HG03565 (cell line): ENCODE measurements around the gene CLEC4G.
A peak's percentile ranks its signal among the peaks of the same experiment; 100 is the strongest.

Experiments used
- ATAC-seq: cut with Tn5 transposase; IDR thresholded peaks from one replicate; pipeline ENCODE4 v1.9.1; 2021; ENCODE audit warnings: mild to moderate bottlenecking, moderate library complexity; ENCODE audit not compliant: unreplicated experiment

The CLEC4G gene

DNA sequence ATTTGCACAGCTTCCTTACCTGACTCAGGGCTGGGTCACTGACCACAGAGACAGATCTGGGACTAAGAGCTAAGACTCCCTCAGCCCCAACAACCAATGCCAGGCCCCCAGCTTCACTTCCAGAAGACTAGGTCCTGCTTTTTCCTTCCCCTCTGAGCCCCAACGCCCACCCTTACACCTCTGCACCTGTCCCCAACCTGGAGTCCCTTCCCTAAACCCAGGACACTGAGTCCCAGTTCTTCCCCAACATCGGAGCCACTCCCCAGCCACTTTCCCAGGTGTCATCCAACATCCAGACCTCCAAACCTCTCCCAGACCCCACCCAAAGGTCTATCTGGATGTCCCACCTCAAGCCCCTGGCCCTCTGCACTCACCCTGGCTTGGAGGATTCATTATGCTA is 32.9 kb downstream of the CLEC4G start:
- no peak for ATAC-seq

DNA sequence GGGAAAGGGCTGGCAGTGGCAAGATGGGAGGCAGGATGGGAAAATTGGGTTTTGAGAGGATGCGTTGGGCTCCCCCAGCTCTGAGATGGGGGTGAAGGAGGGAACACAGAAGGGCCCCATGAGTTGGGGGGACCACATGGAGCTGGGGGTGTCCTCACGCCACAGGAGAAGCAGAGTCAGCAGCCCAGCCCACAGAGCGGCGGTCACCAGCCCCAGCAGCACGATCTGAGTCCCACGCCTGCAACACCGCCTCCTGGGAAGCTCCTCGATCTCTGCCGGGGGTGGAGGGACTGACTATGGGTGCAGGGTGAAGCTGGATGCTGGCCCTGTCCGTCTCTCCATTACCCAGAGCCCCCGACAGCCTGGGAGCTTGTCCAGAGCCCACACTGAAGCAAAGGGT is 33.3 kb downstream of the CLEC4G start:
- no peak for ATAC-seq

DNA sequence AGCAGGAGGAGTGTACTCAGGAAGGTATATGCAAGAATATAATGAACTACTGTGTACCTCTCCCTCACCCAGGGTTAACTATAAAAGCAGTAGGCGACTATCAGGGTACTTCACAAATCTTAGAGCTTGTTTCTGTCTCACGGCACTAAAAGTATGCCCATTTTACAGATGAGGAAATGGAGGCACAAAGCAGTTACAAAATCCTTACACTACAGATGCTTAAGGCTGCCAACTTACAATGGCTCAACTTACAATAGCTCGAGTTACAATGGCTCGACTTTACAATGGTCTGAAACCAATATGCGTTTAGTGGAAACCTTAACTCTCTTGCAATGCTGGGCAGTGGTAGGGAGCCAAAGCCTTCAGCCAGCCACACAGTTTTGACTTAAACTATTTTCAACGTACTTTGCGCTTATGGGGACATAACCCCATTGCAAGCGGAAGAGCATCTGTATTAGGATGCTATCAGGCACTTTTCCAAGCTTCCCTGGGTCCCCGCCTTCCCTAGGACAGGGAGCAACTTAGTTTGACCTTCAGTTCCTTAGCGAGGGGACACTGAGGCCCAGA is 34.1 kb downstream of the CLEC4G start:
- no peak for ATAC-seq

DNA sequence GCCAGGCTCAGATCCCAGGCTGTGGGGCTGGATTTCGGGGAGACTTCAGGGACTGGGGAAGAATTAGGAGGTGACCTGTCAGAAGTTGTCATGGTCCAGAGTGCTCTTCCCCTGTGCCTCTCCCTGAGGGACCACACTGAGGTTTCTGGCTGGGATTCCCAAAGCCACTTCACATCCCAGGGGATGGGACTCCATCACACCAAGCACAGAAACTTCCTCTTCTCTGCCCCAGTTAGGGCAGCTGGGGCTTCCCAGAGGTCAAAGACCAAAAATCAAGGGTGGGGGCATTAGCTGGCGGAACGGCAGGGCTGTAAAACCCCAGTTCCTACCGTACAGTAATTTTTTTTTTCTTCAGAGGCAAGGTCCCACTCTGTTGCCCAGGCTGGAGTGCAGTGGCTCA is 37.4 kb downstream of the CLEC4G start:
- no peak for ATAC-seq

DNA sequence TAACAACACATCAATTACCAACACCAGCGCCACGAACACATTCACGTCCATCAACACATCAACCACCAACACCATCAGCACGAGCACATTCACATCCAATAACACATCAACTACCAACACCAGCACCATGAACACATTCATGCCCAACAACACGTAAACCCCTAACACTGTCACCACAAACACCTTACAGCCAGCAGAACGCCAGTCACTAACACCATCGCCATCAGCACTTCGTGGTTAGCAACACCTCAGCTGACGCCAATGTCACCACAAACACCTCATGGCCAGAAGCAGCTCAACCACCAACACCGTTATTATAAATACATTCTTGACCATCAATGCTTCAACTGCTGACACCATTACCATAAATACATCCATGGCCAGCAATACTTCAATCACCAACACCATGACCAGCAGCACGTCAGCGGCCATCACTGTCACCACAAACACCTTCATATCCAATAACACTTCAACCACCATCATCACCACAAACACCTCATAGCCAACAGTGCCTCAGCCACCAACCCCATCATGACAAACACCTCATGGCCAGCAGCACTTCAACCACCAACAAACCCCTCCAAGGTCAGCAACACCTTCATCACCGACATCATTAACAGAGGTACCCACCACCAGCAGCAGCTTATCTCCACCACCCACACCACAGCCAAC is 39.4 kb downstream of the CLEC4G start:
- no peak for ATAC-seq

DNA sequence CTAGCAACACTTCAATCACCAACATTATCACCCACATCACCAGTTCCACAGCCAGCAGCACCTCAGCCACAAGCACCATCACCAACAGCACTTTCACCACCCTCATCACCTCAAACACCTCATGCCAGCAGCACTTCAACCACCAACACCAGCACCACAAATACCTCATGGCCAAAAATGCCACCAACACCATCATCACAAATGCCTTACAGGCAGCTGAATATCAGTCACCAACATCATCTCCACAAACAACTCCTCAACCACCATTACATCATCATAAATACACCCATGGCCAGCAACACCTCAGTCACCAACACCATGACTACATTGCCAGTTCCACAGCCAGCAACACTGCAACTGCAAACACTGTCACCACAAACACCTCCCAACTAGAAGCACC is 40.4 kb downstream of the CLEC4G start:
- no peak for ATAC-seq

DNA sequence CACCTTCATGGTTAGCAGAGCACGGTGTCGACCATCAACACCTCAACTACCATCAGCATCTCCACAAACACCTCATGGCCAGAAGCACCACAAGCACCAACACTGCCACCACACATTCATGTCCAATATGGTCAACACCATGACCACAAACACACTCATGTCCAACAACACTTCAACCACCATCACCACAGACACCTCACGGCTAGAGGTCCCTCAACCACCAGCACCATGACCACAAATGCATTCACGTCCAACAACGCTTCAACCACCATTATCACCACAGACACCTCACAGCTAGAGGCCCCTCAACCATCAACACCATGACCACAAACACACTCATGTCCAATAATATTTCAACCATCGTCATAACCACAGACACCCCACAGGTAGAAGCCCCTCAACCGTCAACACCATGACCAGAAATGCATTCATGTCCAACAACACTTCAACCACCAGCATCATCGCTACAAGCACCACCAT is 41.1 kb downstream of the CLEC4G start:
- no peak for ATAC-seq

DNA sequence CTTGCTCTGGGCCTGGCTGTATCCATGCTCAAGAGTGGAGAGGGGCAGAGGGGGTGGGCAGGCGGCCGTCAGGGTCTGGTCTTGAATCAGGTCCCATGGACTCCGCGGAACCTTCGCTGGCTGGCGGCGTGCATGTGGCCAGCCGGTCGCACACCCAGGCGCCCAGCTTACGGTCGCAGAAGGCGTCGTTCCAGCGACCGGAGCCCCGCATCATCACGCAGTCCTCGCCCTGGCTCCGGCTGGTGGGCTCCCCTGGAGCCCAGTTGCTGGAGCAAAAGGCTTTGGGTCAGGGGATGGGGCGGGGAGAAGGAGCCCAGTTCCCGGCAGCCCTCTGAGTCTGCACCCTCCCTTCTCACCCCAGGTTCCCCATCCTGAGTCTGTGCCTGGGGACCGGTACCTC is 42.7 kb downstream of the CLEC4G start:
- ATAC-seq = no peak

DNA sequence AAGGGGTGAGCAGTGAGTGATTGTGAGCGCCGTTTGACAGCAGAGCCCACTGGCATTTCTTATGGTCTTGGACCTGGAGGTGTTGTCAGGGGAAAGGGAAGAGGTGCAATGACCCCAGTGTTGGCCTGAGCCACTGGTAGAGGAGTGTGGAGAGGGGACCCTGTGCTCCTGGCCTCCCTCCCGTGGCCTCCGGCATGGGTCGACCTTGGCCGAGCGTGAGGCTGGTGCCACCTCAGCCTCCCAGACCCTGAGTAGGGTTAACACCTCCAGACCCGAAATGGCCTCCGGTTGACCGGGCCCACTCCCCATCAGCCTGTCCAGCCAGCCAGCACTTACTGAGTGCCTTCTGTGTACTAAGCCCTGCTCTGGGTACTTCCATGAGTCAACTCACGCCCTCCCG is 44.7 kb downstream of the CLEC4G start:
- ATAC-seq = no peak

DNA sequence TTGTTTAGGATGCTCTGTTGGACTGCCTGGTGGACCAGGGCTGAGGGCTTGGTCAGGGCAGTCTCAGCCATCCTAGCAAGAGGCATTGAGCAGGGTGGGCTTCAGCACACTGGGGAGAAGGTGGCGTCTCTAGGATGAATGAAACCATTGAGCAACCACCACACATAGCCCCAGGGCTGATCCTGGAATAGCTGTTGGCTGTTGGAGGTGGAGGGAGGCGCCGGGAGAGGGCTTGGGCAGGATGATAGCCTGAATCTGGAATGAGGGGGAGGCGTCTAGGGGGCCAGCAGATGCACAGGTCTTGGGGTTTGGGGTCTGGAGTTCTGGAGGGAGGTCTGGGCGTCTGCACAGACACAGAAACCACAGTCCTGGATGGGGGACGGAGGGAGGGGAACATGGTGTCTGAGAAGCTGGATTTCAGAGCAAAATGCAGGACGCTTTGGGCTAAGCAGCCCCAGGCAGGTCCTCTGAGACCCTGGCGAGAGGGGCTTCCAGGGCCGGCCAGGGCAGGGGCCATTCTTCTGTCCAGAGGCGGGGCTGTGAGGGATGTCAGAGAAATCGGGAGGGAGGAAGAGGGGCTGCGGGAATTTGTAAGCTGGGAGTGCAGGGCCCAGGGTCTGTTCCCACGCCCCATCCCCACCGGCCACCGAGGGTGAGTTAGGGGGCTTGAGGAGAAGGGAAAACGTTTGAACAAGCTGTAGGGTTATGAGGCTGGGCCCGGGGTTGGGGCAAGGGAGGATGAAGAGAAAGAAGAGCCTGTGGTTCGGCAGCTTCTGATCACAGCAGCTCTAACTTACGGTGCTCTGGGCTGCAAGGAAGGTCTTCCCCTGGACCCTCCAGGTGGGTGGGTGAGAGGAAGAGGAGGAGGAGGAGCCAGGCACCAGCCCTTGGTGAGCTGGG is 46.1 kb downstream of the CLEC4G start:
- no peak for ATAC-seq

DNA sequence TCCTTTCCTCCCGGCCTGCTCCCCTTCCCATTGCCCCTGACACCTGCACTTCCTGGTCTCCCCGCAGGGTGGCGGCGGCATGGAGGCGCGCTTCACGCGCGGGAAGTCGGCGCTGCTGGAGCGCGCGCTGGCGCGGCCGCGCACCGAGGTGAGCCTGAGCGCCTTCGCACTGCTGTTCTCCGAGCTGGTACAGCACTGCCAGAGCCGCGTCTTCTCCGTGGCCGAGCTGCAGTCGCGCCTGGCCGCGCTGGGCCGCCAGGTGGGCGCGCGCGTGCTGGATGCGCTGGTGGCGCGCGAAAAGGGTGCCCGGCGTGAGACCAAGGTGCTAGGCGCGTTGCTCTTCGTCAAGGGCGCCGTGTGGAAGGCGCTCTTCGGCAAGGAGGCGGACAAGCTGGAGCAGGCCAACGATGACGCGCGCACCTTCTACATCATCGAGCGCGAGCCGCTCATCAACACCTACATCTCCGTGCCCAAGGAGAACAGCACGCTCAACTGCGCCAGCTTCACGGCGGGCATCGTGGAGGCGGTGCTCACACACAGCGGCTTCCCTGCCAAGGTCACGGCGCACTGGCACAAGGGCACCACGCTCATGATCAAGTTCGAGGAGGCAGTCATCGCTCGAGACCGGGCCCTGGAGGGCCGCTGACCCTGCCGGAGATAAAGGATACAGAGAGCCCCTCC is 49.6 kb downstream of the CLEC4G start:
- no peak for ATAC-seq

DNA sequence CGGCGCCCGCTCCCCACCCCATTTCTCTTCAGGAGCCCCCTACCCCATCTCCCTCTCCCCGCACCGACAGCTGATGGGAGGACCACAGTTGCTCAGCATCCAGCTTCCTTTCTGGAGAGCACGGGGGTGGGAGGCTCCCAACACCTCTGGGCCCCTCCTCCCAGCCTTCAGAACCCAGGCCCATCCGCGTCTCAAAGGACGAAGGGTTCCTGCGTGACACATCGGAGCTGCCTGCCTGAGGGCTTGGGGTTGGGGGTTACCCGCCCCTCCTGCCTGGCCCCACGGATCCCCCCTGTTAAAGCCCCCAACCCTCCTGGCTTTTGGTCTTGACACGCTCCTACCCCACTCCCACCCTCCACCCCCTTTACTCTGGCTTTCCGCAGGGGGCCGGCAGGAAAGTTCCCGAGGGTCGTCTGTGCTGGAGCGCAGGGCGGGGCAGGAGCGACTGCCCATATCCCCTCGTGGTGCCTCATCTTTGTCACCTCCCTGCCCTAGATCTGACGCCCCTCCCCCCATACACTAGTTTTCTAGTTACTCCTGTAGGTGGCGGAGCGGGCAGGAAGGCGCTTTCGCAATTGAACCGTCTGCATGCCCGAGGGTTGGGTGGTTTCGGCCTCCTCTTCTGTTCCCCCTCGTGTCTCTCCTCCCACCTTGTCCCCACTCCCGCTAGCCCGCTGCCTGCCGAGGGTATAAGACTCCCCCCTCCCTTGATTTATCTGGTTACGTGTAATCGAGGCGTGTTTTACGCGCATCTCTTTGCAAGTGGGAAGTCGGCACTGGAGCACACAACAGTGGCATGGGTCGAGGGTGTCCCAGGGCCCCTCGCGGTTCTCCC is 50.4 kb downstream of the CLEC4G start:
- no peak for ATAC-seq

DNA sequence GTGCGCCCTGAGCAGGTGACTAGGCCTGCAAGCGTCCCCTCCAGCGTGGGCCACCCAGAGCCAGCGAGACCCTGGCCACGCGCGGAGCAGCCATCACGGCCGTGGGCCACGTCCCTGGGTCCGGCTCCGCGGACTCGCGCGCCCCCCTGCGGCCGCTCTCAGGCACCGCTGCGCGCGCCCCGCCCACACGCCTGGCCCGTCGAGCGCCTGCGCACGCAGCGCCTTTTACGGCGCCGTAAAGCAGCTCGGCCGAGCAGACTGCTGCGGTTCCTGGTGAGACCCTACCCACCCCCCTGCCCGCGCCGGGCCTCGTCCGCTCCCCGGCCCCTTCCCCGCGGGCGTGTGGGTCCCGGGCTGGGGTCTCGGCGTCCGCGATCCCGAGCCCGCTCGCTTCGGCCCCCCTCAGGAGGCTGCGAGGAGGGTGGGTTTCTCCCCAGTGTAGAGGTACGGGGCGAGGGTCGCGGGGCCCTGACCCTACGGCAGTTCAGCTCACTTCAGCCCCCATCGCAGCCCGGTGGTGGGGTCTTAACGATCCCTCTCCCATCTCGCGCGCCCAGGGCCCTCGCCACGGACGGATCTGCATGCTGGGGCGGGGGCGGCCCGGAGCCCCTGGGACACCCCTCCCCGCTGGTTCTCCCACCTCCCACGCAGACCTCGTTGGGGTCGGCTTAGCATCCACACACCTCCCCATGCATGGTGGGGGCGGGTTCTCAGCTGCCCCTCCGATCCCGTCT is 51.1 kb downstream of the CLEC4G start, which contains the start of gene TRAPPC5:
Gene TRAPPC5, plus strand, starts transcription at position 228 of the 734 bp plus-strand sequence. CDS start 1,421 bp downstream, outside the sequence.
- ATAC-seq = peak; percentile 56

DNA sequence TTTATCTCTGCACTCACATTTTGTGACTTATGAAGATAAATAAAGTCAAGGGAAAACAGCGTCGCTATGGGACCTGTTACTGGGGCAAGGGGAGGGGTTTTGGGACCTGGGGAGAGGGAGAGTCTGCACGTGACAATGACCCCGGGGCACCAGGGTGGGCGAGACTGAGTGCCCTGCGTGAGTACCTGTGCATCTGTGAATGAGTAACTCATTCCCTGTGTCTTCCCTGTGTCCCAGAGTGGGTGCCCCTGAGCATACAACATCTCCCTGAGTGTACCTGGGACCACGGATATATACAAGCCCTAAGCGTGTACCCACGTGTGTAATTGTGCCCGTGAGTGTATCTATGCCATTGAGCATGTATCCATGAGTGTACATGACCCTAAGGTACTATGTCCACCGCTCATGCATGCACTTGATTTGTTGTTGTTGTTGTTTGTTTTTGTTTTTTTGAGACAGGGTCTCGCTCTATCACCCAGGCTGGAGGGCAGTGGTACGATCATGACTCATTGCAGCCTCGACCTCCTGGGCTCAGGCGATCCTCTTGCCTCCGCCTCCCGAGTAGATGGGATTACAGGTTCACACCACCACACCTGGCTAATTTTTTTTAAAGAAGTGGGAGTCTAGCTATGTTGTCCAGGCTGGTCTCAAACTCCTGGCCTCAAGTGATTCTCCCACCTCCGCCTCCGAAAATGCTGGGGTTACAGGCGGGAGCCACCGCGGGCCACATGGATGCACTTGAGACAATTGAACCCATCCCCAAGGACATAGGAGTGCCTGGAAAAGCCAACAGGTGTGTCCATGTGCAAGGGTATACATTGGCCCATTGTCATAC is 51.9 kb downstream of the CLEC4G start:
- ATAC-seq = no peak

DNA sequence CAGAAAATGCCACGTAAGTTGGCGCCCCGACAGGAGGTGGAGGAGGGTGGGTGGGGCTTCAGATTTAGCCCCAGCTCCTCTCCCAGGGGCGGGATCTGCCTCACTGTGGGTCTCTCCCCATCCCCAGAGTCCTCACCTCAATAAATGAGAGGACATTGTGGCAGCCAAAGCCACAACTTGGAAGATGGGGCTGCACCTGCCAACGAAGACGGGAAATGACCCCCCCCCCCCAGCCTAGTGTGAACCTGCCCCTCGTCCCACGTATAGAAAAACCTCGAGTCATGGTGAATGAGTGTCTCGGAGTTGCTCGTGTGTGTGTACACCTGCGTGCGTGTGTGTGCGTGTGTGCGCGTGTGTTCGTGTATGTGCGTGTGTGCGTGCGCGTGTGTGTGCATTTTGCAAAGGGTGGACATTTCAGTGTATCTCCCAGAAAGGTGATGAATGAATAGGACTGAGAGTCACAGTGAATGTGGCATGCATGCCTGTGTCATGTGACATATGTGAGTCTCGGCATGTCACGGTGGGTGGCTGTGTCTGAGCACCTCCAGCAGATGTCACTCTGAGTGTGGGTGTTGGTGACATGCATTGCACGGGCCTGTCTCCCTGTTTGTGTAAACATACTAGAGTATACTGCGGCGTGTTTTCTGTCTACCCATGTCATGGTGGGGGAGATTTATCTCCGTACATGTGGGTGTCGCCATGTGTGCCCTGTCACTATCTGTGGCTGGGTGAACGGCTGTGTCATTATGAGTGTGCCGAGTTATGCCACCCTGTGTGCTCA is 52.7 kb downstream of the CLEC4G start:
- ATAC-seq = peak; percentile 47
